ENCODE results near the gene MISP3. TPM values are rescaled to one million over a fixed set of nuclear protein-coding genes. Genes with fewer than 3 reads are reported as not detected.

The MISP3 gene
- total and polyA plus RNA-seq, 2 of the 8 experiments (the other 6 are each of a cell fraction or from before 2014, with no cell fraction given): 0.74 to 1.4 TPM

- no peak for TF ChIP-seq EP300 (IDR thresholded peaks at IDR 0.05; ENCODE audit: borderline replicate concordance in 1 of 2, low read depth in 2 of 2, low read length in 2 of 2)
- TF ChIP-seq CBX8 (IDR thresholded peaks at IDR 0.05; ENCODE audit: borderline replicate concordance, low read depth, low read length): no peak
Observed at GRCh38 chr19:14053500-14053899, 19.1 kb upstream of the MISP3 start (continued).
